Measurements from ENCODE around the gene CDC5L.
"Not testable (repeated sequence)": the region's sequence is repeated elsewhere in the genome, so short reads cannot be mapped to it uniquely, and the experiment has no call there.

DNA sequence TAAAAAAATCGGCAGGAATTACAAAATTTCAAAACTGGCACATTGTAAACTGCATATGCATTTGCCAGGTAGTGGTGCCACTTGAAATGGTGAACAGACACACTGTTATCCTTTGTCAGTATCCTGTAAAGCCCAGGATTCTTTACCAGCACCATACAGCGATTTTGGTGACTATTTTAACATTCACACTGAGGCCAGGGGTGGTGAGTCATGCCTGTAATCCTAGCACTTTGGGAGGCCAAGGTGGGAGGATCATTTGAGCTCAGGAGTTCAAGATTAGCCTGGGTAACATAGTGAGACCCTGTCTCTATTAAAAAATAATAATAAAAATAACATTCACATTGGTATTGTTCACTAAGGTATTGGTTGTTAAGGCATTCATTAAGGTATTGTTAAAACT lies 61.7 kb downstream of the CDC5L start:
- not testable (repeated sequence) for TF ChIP-seq ZFX (IDR thresholded peaks at IDR 0.05)
- TF ChIP-seq, protein P1, sequence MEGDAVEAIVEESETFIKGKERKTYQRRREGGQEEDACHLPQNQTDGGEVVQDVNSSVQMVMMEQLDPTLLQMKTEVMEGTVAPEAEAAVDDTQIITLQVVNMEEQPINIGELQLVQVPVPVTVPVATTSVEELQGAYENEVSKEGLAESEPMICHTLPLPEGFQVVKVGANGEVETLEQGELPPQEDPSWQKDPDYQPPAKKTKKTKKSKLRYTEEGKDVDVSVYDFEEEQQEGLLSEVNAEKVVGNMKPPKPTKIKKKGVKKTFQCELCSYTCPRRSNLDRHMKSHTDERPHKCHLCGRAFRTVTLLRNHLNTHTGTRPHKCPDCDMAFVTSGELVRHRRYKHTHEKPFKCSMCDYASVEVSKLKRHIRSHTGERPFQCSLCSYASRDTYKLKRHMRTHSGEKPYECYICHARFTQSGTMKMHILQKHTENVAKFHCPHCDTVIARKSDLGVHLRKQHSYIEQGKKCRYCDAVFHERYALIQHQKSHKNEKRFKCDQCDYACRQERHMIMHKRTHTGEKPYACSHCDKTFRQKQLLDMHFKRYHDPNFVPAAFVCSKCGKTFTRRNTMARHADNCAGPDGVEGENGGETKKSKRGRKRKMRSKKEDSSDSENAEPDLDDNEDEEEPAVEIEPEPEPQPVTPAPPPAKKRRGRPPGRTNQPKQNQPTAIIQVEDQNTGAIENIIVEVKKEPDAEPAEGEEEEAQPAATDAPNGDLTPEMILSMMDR (conservative IDR thresholded peaks at IDR 0.05), result not testable (repeated sequence)

All from C4-2B (cell line).